GM12875 (cell line): ENCODE results near the gene C20orf204.

Experiments used
- H3K4me3 ChIP-seq: one replicate; pipeline ENCODE4 v1.5.1; 2011; ENCODE audit warnings: low read depth, low read length, control low read depth
- TF ChIP-seq, protein P1 (sequence below): IDR thresholded peaks from 2 replicates; pipeline ENCODE4 v1.5.1; 2011; ENCODE audit warnings: low read depth, mild to moderate bottlenecking, control low read depth, inconsistent platforms, low read length, moderate library complexity, borderline replicate concordance; ENCODE audit not compliant: insufficient read depth

Gene C20orf204

DNA sequence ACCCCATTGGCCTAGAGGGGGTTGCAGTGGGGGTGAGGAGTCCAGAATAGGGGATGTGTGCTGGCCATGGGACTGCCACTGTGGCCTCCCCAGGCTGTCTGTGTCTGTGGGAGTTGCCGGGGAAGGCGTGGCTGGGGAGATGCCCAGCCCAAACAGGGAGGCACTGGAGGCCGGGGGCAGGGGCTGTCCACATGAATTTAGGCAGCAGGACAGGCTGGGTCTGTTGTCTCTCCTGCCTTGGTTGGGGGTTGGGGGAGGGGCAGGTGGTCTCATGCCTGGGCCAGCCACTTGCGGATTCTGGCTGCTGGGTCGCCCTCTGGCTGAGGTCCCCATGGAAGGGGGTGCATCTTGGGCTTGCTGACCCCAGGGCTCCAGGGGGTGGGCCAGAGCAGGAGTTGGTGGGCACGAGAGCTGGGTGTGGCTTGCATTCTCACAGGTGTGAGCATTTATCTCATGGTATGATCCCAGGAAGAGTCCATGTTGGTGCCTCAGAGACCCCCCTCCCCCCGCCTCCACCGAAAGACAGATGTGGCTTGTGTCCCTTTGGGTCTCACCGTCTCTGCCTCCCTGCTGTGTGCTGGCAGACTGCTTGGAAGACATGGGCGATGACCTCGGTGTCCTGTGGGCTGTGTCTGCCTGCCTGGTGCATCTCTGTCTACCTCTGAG lies 9.5 kb downstream of the C20orf204 start:
- TF ChIP-seq, protein P1, sequence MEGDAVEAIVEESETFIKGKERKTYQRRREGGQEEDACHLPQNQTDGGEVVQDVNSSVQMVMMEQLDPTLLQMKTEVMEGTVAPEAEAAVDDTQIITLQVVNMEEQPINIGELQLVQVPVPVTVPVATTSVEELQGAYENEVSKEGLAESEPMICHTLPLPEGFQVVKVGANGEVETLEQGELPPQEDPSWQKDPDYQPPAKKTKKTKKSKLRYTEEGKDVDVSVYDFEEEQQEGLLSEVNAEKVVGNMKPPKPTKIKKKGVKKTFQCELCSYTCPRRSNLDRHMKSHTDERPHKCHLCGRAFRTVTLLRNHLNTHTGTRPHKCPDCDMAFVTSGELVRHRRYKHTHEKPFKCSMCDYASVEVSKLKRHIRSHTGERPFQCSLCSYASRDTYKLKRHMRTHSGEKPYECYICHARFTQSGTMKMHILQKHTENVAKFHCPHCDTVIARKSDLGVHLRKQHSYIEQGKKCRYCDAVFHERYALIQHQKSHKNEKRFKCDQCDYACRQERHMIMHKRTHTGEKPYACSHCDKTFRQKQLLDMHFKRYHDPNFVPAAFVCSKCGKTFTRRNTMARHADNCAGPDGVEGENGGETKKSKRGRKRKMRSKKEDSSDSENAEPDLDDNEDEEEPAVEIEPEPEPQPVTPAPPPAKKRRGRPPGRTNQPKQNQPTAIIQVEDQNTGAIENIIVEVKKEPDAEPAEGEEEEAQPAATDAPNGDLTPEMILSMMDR = no peak
- no peak overlapping the region for H3K4me3 ChIP-seq

- TF ChIP-seq, protein P1 = no peak
- no peak overlapping the region for H3K4me3 ChIP-seq
Measured at GRCh38 chr20:64047046-64047389, 11.0 kb downstream of the C20orf204 start.

GRCh38 chr20:64047968-64048401 lies 12.0 kb downstream of the C20orf204 start:
- no peak overlapping the region for H3K4me3 ChIP-seq
- TF ChIP-seq, protein P1 = no peak

GRCh38 chr20:64048402-64049044 lies 12.5 kb downstream of the C20orf204 start:
- no peak overlapping the region for H3K4me3 ChIP-seq
- TF ChIP-seq, protein P1 = no peak

DNA sequence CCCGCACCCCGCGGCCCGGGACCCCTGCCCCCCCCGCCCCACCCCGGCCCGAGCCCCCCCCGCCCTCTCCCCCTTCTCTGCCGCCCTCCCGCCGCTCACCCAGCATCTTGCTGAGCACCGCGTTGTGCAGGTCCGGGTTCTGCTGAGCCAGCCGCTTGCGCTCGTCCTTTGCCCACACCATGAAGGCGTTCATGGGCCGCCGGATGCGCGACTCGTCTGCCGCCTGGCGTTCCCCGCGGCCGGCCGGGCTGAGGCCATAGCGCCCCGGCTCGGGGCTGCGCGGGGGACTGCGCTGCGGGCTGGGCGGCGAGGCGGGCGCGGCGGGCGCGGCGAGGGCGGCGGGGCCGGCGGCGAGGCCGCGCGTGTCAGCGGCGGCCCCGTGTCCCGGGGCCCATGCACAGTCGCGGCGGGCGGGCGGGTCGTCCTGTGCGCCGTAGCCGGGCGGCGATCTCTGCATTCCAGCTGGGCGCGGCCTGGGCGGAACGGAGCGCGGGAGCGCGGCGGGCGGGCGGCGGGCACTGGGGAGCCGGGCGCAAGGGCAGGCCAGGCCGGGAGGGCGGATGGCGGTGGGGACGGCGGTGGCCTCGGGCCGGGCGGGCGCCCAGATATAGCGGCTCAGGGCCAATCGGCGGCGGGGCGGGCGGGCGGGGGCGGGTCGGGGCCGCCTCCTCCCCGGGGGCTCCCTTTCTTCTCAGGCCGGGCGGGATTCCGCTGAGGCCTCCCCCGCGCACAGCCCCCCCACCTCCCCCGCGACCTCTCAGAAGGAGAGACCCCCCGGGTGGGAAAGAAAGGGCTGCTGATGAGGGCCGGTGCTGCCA lies 13.3 kb downstream of the C20orf204 start, which contains the start of gene SOX18:
Gene SOX18, minus strand, starts transcription at position 580 of the 818 bp plus-strand sequence. Its CDS starts 123 bp downstream, at position 457.
- H3K4me3 ChIP-seq = no peak within 1 kb of the TSS
- TF ChIP-seq, protein P1 = no peak

- H3K4me3 ChIP-seq = no peak overlapping the region
- TF ChIP-seq, protein P1 = no peak
Measured at GRCh38 chr20:64049878-64050260, 13.9 kb downstream of the C20orf204 start.
